Measurements from ENCODE around the gene B4GALNT4. TPM values are rescaled to one million over a fixed set of nuclear protein-coding genes. Genes with fewer than 3 reads are reported as not detected.

Gene B4GALNT4
- total RNA-seq, 1 donor from 2014 or later = 31.6 TPM

GRCh38 chr11:418343-419247 is 49.3 kb downstream of the B4GALNT4 start:
- no peak for DNase-seq (ENCODE audit: low read depth)
- H3K27me3 ChIP-seq (ENCODE audit: control insufficient read depth, insufficient read depth, low read length) = peaks cover 14% of the 10 kb centered on the region
- TF ChIP-seq CTCF (IDR thresholded peaks at IDR 0.05; ENCODE audit: insufficient read depth, low read length, poor library complexity, severe bottlenecking) = no peak
- H3K4me3 ChIP-seq (ENCODE audit: low read depth, low read length) = no peak overlapping the region
- no peaks in the 10 kb centered on the region for H3K36me3 ChIP-seq (ENCODE audit: control insufficient read depth, insufficient read depth, low read length)

GRCh38 chr11:419248-420005 is 50.1 kb downstream of the B4GALNT4 start:
- H3K36me3 ChIP-seq (ENCODE audit: control insufficient read depth, insufficient read depth, low read length) = no peaks in the 10 kb centered on the region
- DNase-seq (ENCODE audit: low read depth) = no peak
- no peak for TF ChIP-seq CTCF (IDR thresholded peaks at IDR 0.05; ENCODE audit: insufficient read depth, low read length, poor library complexity, severe bottlenecking)
- H3K27me3 ChIP-seq (ENCODE audit: control insufficient read depth, insufficient read depth, low read length) = peaks cover 12% of the 10 kb centered on the region
- H3K4me3 ChIP-seq (ENCODE audit: low read depth, low read length) = no peak overlapping the region

- Histone ChIP-seq H3K27me3 (ENCODE audit: control insufficient read depth, insufficient read depth, low read length) (peaks cover 14% of the 10 kb centered on the region), H3K36me3 (ENCODE audit: control insufficient read depth, insufficient read depth, low read length) (no peaks in the 10 kb centered on the region), H3K4me3 (ENCODE audit: low read depth, low read length) (no peak overlapping the region)
- no peak for DNase-seq (ENCODE audit: low read depth)
- TF ChIP-seq CTCF (IDR thresholded peaks at IDR 0.05; ENCODE audit: insufficient read depth, low read length, poor library complexity, severe bottlenecking) = no peak
Measured at GRCh38 chr11:420054-420910, 51.0 kb downstream of the B4GALNT4 start.

- no peak for TF ChIP-seq CTCF (IDR thresholded peaks at IDR 0.05; ENCODE audit: insufficient read depth, low read length, poor library complexity, severe bottlenecking)
- H3K4me3 ChIP-seq (ENCODE audit: low read depth, low read length) = no peak overlapping the region
- peaks cover 14% of the 10 kb centered on the region for H3K27me3 ChIP-seq (ENCODE audit: control insufficient read depth, insufficient read depth, low read length)
- H3K36me3 ChIP-seq (ENCODE audit: control insufficient read depth, insufficient read depth, low read length) = no peaks in the 10 kb centered on the region
- DNase-seq (ENCODE audit: low read depth) = no peak
Measured at GRCh38 chr11:420911-421321, 51.6 kb downstream of the B4GALNT4 start.

- peaks cover 13% of the 10 kb centered on the region for H3K27me3 ChIP-seq (ENCODE audit: control insufficient read depth, insufficient read depth, low read length)
- no peak for TF ChIP-seq CTCF (IDR thresholded peaks at IDR 0.05; ENCODE audit: insufficient read depth, low read length, poor library complexity, severe bottlenecking)
- no peak for DNase-seq (ENCODE audit: low read depth)
- H3K4me3 ChIP-seq (ENCODE audit: low read depth, low read length) = no peak overlapping the region
- H3K36me3 ChIP-seq (ENCODE audit: control insufficient read depth, insufficient read depth, low read length) = no peaks in the 10 kb centered on the region
Measured at GRCh38 chr11:422249-422656, 53.0 kb downstream of the B4GALNT4 start.
